ENCODE data around the gene ZNF526.

GRCh38 chr19:42229301-42229854, 9.3 kb downstream of the ZNF526 start:
- TF ChIP-seq, protein P1, sequence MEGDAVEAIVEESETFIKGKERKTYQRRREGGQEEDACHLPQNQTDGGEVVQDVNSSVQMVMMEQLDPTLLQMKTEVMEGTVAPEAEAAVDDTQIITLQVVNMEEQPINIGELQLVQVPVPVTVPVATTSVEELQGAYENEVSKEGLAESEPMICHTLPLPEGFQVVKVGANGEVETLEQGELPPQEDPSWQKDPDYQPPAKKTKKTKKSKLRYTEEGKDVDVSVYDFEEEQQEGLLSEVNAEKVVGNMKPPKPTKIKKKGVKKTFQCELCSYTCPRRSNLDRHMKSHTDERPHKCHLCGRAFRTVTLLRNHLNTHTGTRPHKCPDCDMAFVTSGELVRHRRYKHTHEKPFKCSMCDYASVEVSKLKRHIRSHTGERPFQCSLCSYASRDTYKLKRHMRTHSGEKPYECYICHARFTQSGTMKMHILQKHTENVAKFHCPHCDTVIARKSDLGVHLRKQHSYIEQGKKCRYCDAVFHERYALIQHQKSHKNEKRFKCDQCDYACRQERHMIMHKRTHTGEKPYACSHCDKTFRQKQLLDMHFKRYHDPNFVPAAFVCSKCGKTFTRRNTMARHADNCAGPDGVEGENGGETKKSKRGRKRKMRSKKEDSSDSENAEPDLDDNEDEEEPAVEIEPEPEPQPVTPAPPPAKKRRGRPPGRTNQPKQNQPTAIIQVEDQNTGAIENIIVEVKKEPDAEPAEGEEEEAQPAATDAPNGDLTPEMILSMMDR (IDR thresholded peaks at IDR 0.05; ENCODE audit: poor library complexity) = no peak
- TF ChIP-seq EZH2phosphoT487 (IDR thresholded peaks at IDR 0.05; ENCODE audit: low read depth, severe bottlenecking, unreplicated experiment) = no peak

All from hepatocyte (in vitro differentiated cells).